HL-60 (cell line): ENCODE measurements around the gene SLC49A3.

Source experiments
- DNase-seq, 2 experiments: peaks; one replicate each; pipeline ENCODE4 v3.0.0-alpha.2; 2010 to 2020; ENCODE audit warnings: low read depth in 1 of 2, low spot score in 1 of 2
- H3K27ac ChIP-seq: fragments of 250-450 bp; sonication (Bioruptor Pico); replicated peaks from 2 replicates; pipeline ENCODE4 v1.5.1; 2020; ENCODE audit warnings: mild to moderate bottlenecking, moderate library complexity
- H3K27me3 ChIP-seq: fragments of 250-450 bp; sonication (Bioruptor Pico); 2 replicates; pipeline ENCODE4 v1.5.1; 2021; ENCODE audit warnings: mild to moderate bottlenecking, moderate library complexity; ENCODE audit not compliant: insufficient read depth, poor library complexity, severe bottlenecking
- H3K4me3 ChIP-seq: replicated peaks from 2 replicates; pipeline ENCODE4 v1.5.1; 2011; ENCODE audit warnings: mild to moderate bottlenecking, control low read depth, low read length; ENCODE audit not compliant: insufficient read depth
- GABPA ChIP-seq: IDR thresholded peaks from 2 replicates; pipeline ENCODE4 v1.6.1; 2012; ENCODE audit warnings: low read depth
- POLR2AphosphoS5 ChIP-seq: IDR thresholded peaks from 2 replicates; pipeline ENCODE4 v1.6.1; 2012; ENCODE audit warnings: low read depth
- SPI1 ChIP-seq: IDR thresholded peaks from 2 replicates; pipeline ENCODE4 v1.6.1; 2012; ENCODE audit warnings: low read depth, mild to moderate bottlenecking, borderline replicate concordance
- TF ChIP-seq, protein P1 (sequence below): IDR thresholded peaks from one replicate; pipeline ENCODE4 v1.5.1; 2011; ENCODE audit warnings: low read length, control low read depth, inconsistent platforms; ENCODE audit not compliant: insufficient read depth
- TF ChIP-seq, protein P2 (sequence below): IDR thresholded peaks from 2 replicates; pipeline ENCODE4 v1.6.1; 2012; ENCODE audit warnings: low read depth; ENCODE audit not compliant: insufficient replicate concordance

The SLC49A3 gene

DNA sequence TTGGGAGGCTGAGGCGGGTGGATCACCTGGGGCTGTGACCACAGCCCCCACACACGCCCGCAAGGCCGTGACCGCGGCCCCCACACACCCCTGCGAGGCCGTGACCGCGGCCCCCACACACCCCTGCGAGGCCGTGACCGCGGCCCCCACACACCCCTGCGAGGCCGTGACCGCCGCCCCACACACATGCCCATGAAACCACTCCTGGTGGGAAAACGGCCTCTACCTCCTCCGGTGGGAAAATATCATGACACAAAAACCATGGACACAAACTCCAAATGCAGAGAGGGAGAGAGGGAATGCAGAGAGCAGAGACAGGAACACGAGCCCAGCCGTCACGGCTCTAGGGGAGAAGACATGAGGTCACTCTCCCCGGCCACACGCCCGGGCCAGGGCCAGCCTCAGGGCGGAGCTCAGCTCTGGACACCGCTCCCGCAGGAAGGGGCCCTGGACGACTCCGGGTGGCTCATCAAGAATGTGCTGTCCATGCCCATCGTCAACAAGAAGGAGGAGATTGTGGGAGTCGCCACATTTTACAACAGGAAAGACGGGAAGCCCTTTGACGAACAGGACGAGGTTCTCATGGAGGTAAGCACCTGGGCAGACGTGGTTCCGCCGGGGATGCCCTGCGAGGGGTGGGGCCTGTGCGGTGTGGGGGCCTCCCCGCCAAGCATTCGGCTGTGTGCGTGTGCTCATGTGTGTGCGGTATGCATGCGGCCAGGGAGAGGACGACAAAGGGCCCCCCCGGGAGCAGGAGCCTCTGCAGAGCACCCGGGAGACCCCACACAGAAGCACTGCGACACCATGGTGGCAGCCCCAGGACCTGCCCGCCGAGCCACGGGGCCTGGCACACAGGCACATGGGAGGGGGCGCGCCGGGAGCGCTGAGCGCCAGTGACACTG is 32.3 kb downstream of the SLC49A3 start:
- no peak for TF ChIP-seq POLR2AphosphoS5
- TF ChIP-seq, protein P1, sequence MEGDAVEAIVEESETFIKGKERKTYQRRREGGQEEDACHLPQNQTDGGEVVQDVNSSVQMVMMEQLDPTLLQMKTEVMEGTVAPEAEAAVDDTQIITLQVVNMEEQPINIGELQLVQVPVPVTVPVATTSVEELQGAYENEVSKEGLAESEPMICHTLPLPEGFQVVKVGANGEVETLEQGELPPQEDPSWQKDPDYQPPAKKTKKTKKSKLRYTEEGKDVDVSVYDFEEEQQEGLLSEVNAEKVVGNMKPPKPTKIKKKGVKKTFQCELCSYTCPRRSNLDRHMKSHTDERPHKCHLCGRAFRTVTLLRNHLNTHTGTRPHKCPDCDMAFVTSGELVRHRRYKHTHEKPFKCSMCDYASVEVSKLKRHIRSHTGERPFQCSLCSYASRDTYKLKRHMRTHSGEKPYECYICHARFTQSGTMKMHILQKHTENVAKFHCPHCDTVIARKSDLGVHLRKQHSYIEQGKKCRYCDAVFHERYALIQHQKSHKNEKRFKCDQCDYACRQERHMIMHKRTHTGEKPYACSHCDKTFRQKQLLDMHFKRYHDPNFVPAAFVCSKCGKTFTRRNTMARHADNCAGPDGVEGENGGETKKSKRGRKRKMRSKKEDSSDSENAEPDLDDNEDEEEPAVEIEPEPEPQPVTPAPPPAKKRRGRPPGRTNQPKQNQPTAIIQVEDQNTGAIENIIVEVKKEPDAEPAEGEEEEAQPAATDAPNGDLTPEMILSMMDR = no peak
- TF ChIP-seq GABPA = no peak
- no peak for TF ChIP-seq SPI1
- TF ChIP-seq, protein P2, sequence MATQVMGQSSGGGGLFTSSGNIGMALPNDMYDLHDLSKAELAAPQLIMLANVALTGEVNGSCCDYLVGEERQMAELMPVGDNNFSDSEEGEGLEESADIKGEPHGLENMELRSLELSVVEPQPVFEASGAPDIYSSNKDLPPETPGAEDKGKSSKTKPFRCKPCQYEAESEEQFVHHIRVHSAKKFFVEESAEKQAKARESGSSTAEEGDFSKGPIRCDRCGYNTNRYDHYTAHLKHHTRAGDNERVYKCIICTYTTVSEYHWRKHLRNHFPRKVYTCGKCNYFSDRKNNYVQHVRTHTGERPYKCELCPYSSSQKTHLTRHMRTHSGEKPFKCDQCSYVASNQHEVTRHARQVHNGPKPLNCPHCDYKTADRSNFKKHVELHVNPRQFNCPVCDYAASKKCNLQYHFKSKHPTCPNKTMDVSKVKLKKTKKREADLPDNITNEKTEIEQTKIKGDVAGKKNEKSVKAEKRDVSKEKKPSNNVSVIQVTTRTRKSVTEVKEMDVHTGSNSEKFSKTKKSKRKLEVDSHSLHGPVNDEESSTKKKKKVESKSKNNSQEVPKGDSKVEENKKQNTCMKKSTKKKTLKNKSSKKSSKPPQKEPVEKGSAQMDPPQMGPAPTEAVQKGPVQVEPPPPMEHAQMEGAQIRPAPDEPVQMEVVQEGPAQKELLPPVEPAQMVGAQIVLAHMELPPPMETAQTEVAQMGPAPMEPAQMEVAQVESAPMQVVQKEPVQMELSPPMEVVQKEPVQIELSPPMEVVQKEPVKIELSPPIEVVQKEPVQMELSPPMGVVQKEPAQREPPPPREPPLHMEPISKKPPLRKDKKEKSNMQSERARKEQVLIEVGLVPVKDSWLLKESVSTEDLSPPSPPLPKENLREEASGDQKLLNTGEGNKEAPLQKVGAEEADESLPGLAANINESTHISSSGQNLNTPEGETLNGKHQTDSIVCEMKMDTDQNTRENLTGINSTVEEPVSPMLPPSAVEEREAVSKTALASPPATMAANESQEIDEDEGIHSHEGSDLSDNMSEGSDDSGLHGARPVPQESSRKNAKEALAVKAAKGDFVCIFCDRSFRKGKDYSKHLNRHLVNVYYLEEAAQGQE = no peak
- H3K27ac ChIP-seq = no peak overlapping the region
- no peak overlapping the region for H3K4me3 ChIP-seq
- DNase-seq = no peak
- H3K27me3 ChIP-seq = no peaks in the 10 kb centered on the region

DNA sequence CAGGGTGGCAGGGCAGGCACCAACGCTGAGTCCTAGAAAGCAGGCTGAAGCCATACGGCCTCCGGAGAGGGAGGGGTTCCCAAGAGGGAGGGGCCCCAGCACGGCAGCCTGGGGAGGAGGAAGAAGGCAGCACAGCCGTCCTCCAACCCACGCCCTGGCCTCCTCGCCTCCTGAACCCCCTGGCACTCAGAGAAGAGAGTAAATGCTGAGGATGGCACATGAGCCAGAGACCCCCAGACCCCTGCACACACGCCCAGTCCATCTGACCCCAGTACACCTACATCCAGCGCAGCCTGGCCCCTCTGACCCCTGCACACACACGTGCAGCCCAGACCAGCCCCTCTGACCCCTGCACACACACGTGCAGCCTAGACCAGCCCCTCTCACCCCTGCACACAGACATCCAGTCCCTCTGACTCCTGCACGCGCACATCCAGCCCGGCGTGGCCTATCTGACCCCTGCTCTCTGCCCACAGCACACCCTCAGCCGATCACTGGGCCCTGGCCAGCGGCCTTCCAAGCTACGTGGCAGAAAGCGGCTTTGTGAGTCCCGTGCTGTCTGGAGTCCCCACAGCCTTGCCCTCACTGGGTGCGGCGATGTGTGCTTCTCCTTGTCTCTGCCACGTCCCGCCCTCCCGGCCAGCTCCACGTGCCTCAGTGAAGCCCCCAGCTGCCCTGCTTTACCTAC is 33.3 kb downstream of the SLC49A3 start:
- TF ChIP-seq SPI1 = no peak
- no peak overlapping the region for H3K27ac ChIP-seq
- DNase-seq = no peak
- H3K27me3 ChIP-seq = no peaks in the 10 kb centered on the region
- no peak overlapping the region for H3K4me3 ChIP-seq

GRCh38 chr4:654871-655463 is 34.0 kb downstream of the SLC49A3 start:
- Histone ChIP-seq H3K27me3 (no peaks in the 10 kb centered on the region), H3K27ac (no peak overlapping the region), H3K4me3 (no peak overlapping the region)
- DNase-seq = no peak
- TF ChIP-seq POLR2AphosphoS5 (no peak), GABPA (no peak), SPI1 (no peak)
- TF ChIP-seq, protein P2 = no peak
- TF ChIP-seq, protein P1 = no peak

GRCh38 chr4:654503-654845 is 34.5 kb downstream of the SLC49A3 start:
- Histone ChIP-seq H3K27me3 (no peaks in the 10 kb centered on the region), H3K27ac (no peak overlapping the region), H3K4me3 (no peak overlapping the region)
- DNase-seq = no peak
- TF ChIP-seq, protein P2 = no peak
- TF ChIP-seq, protein P1 = no peak
- no peak for TF ChIP-seq SPI1
- no peak for TF ChIP-seq GABPA
- TF ChIP-seq POLR2AphosphoS5 = no peak
